ENCODE data around the gene TAS2R42.

DNA sequence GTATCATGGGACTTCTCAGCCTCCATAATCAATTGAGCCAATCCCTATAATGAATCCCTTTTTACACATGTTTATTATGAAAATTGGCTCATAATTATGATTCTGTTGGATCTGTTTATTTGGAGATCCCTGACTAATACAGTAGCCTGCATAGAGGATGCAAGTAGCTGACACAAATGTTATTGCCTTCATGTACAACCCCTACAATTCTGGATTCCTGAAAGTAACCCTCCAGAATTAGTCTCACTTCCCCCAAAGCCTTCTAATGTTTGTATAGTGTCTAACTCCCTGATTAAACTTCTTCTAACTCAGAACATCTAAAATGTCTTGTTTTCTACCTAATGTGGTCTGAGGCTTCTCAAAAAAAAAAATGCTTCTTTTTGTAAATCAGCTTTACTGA, 22.4 kb downstream of the TAS2R42 start:
- TF ChIP-seq, protein P1, sequence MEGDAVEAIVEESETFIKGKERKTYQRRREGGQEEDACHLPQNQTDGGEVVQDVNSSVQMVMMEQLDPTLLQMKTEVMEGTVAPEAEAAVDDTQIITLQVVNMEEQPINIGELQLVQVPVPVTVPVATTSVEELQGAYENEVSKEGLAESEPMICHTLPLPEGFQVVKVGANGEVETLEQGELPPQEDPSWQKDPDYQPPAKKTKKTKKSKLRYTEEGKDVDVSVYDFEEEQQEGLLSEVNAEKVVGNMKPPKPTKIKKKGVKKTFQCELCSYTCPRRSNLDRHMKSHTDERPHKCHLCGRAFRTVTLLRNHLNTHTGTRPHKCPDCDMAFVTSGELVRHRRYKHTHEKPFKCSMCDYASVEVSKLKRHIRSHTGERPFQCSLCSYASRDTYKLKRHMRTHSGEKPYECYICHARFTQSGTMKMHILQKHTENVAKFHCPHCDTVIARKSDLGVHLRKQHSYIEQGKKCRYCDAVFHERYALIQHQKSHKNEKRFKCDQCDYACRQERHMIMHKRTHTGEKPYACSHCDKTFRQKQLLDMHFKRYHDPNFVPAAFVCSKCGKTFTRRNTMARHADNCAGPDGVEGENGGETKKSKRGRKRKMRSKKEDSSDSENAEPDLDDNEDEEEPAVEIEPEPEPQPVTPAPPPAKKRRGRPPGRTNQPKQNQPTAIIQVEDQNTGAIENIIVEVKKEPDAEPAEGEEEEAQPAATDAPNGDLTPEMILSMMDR (IDR thresholded peaks at IDR 0.05) = no peak
- TF ChIP-seq POLR2AphosphoS5 (IDR thresholded peaks at IDR 0.05; ENCODE audit: insufficient read depth in 1 of 2, low read depth in 1 of 2) = no peak

All from vagina (tissue), 2 donors.